Measurements from ENCODE around the gene NR5A2. TPM values are rescaled to one million over a fixed set of nuclear protein-coding genes. Genes with fewer than 3 reads are reported as not detected.

Gene NR5A2
- total RNA-seq, 2 donors from 2014 or later, result 0.44 to 0.63 TPM

DNA sequence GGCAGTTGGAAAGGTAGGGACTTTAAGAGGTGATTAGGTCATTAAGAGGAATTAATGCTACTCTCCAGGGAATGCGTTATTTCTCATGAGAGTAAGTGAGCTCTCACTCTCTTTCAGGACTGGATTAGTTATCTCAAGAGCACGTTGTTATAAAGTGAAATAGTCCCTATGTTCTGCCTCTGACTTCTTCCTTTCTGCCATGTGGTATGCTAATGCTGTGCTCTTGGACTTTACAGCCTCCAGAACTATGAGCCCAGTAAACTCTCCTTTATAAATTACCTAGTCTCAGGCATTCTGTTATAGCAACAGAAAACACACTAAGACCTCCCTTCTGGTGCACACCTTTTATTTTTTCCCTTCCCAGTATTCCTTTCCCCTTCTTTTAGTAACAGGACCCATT is 187.8 kb downstream of the NR5A2 start:
- no peaks in the 10 kb centered on the region for H3K4me1 ChIP-seq
- no peak for DNase-seq (ENCODE audit: low spot score)
- TF ChIP-seq, protein P1, sequence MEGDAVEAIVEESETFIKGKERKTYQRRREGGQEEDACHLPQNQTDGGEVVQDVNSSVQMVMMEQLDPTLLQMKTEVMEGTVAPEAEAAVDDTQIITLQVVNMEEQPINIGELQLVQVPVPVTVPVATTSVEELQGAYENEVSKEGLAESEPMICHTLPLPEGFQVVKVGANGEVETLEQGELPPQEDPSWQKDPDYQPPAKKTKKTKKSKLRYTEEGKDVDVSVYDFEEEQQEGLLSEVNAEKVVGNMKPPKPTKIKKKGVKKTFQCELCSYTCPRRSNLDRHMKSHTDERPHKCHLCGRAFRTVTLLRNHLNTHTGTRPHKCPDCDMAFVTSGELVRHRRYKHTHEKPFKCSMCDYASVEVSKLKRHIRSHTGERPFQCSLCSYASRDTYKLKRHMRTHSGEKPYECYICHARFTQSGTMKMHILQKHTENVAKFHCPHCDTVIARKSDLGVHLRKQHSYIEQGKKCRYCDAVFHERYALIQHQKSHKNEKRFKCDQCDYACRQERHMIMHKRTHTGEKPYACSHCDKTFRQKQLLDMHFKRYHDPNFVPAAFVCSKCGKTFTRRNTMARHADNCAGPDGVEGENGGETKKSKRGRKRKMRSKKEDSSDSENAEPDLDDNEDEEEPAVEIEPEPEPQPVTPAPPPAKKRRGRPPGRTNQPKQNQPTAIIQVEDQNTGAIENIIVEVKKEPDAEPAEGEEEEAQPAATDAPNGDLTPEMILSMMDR (IDR thresholded peaks at IDR 0.05), result no peak

GRCh38 chr1:200217703-200218102 is 190.2 kb downstream of the NR5A2 start:
- DNase-seq (ENCODE audit: low spot score), result no peak
- H3K9me3 ChIP-seq, result no peaks in the 10 kb centered on the region

More for the DNA sequence above, 187.8 kb downstream of the NR5A2 start:
- no peaks in the 10 kb centered on the region for H3K9me3 ChIP-seq
- H3K36me3 ChIP-seq, result no peaks in the 10 kb centered on the region
- no peak overlapping the region for H3K27ac ChIP-seq
- H3K27me3 ChIP-seq, result no peaks in the 10 kb centered on the region
- no peak overlapping the region for H3K4me3 ChIP-seq

DNA sequence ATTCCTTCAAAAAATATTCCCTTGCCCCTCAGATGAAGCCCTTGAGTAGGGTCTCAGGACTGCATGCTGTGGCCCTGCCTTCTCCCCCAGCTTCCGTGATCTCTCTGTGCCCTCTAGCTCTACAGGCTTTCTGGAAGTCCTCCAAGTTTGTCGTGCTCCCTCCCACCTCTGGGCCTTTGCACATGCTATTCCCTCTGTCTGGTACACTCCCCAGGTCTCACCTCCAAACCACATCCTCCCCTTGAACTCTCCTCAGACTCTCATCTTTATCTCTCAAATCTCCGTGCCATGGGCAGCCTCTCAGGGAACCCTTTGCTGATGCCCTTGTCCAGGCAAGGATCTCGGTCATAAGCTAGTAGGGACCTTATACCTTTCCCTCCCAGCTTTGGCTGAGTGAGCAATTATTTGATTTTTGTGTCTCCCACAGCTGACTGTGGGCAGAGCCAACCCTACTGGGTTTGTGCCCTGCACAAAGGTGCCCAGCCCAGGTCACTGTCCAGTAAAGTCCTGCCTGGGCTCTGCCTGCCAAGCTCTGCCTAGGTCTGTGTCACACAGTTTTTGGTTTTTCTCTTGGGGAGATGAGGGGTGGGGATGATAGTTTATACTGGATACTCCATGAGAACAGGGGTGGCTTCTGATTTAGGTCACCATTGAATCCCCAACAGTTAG is 194.2 kb downstream of the NR5A2 start:
- no peak for DNase-seq (ENCODE audit: low spot score)
- TF ChIP-seq, protein P1 (IDR thresholded peaks at IDR 0.05), result no peak
- Histone ChIP-seq H3K4me1 (peaks cover 0 to 4% of the 10 kb centered on the region in 2 donors), H3K36me3 (no peaks in the 10 kb centered on the region), H3K27me3 (no peaks in the 10 kb centered on the region), H3K9me3 (no peaks in the 10 kb centered on the region), H3K4me3 (no peak overlapping the region), H3K27ac (no peak overlapping the region)

More at GRCh38 chr1:200217703-200218102, 190.2 kb downstream of the NR5A2 start:
- Histone ChIP-seq H3K27me3 (no peaks in the 10 kb centered on the region), H3K4me1 (no peaks in the 10 kb centered on the region), H3K4me3 (no peak overlapping the region), H3K27ac (no peak overlapping the region), H3K36me3 (no peaks in the 10 kb centered on the region)
- TF ChIP-seq, protein P1 (IDR thresholded peaks at IDR 0.05), result no peak

DNA sequence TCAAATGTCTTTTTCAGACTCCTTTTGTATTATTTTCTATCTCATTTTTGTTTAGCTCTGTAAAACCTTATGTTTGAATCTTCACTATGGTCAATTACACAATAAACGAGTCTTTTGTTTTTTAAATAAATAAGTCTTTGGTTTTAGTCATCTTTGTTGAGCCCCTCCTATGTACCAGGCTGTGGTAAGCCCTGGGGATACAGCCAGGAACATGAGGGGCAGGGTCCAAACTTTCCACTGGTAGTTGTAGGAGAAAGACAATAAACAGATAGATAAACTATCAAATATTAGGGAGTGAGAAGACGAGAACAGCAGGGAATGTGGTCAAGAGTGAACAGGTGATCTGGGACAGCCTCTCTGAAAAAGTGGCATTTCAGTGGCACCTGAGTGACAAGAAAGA is 195.7 kb downstream of the NR5A2 start:
- H3K9me3 ChIP-seq, result no peaks in the 10 kb centered on the region
- no peak overlapping the region for H3K4me3 ChIP-seq
- no peaks in the 10 kb centered on the region for H3K36me3 ChIP-seq
- TF ChIP-seq, protein P1 (IDR thresholded peaks at IDR 0.05), result no peak
- peaks cover 0 to 4% of the 10 kb centered on the region in 2 donors for H3K4me1 ChIP-seq
- DNase-seq (ENCODE audit: low spot score), result no peak
- H3K27me3 ChIP-seq, result no peaks in the 10 kb centered on the region
- no peak overlapping the region for H3K27ac ChIP-seq

DNA sequence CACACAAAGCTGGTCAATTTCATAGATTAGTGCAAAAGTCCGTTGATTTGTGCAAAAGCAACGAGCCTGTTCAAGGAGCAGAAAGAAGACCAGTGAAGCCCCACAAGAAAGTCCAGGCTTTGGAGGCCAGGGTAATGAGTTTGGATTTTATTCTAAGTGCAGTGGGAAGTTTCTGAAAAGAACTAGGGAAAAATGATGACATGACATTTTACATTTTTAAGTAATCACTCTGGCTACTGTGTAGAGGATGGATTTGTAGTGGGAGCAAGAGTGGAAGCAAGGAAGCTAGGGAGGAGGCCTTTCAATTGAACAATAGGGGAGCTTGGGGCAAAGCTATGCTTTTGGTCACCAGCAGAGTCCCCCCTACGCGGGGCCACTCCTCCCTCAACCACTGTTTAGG is 196.1 kb downstream of the NR5A2 start:
- H3K4me1 ChIP-seq, result peaks cover 0 to 4% of the 10 kb centered on the region in 2 donors
- TF ChIP-seq, protein P1 (IDR thresholded peaks at IDR 0.05), result no peak
- no peaks in the 10 kb centered on the region for H3K27me3 ChIP-seq
- H3K9me3 ChIP-seq, result no peaks in the 10 kb centered on the region
- no peaks in the 10 kb centered on the region for H3K36me3 ChIP-seq
- no peak for DNase-seq (ENCODE audit: low spot score)
- H3K27ac ChIP-seq, result no peak overlapping the region
- H3K4me3 ChIP-seq, result no peak overlapping the region

GRCh38 chr1:200224315-200224714 is 196.8 kb downstream of the NR5A2 start:
- Histone ChIP-seq H3K27me3 (no peaks in the 10 kb centered on the region), H3K9me3 (no peaks in the 10 kb centered on the region), H3K4me3 (no peak overlapping the region), H3K36me3 (no peaks in the 10 kb centered on the region), H3K27ac (no peak overlapping the region), H3K4me1 (peaks cover 0 to 4% of the 10 kb centered on the region in 2 donors)
- TF ChIP-seq, protein P1 (IDR thresholded peaks at IDR 0.05), result no peak
- no peak for DNase-seq (ENCODE audit: low spot score)
